ENCODE data around the gene COL4A3. TPM values are rescaled to one million over a fixed set of nuclear protein-coding genes. Genes with fewer than 3 reads are reported as not detected.

The COL4A3 gene
- polyA plus RNA-seq, 6 donors from 2014 or later = 0.07 to 0.77 (median 0.23) TPM; not detected in 1

- H3K27me3 Mint-ChIP-seq = peaks cover 9 to 15% (median 10%) of the 10 kb centered on the region in 3 donors
- no peaks in the 10 kb centered on the region for H3K4me1 Mint-ChIP-seq
- no peaks in the 10 kb centered on the region for H3K9me3 Mint-ChIP-seq
- ATAC-seq (ENCODE audit: low read depth in 2 of 2) (no peak), DNase-seq (peak; percentile 35)
- no peak overlapping the region for H3K4me3 Mint-ChIP-seq
- H3K27ac Mint-ChIP-seq = peak overlapping the region in 1 of 6 donors; percentile 14
- H3K36me3 Mint-ChIP-seq = no peaks in the 10 kb centered on the region
Measured at GRCh38 chr2:227238238-227239237, 74.1 kb downstream of the COL4A3 start.

GRCh38 chr2:227241005-227241404, 76.6 kb downstream of the COL4A3 start:
- Mint-ChIP-seq H3K27ac (no peak overlapping the region), H3K27me3 (peaks cover 9 to 10% (median 9%) of the 10 kb centered on the region in 3 donors), H3K9me3 (no peaks in the 10 kb centered on the region), H3K4me1 (no peaks in the 10 kb centered on the region), H3K4me3 (no peak overlapping the region), H3K36me3 (no peaks in the 10 kb centered on the region)
- DNase-seq = no peak
- no peak for ATAC-seq (ENCODE audit: low read depth in 2 of 2)

GRCh38 chr2:227248876-227249275, 84.5 kb downstream of the COL4A3 start:
- Mint-ChIP-seq H3K9me3 (peaks cover 0 to 3% (median 0%) of the 10 kb centered on the region in 7 donors), H3K27me3 (peaks cover 0 to 9% (median 7%) of the 10 kb centered on the region in 3 donors), H3K36me3 (peaks cover 0 to 7% of the 10 kb centered on the region in 2 donors), H3K4me3 (no peak overlapping the region), H3K27ac (no peak overlapping the region), H3K4me1 (no peaks in the 10 kb centered on the region)
- ATAC-seq (ENCODE audit: low read depth in 2 of 2) = no peak
- DNase-seq = no peak

GRCh38 chr2:227252831-227253230, 88.4 kb downstream of the COL4A3 start:
- peaks cover 0 to 3% of the 10 kb centered on the region in 2 donors for H3K36me3 Mint-ChIP-seq
- peaks cover 0 to 5% (median 0%) of the 10 kb centered on the region in 3 donors for H3K27me3 Mint-ChIP-seq
- H3K4me1 Mint-ChIP-seq = no peaks in the 10 kb centered on the region
- H3K4me3 Mint-ChIP-seq = no peak overlapping the region
- H3K9me3 Mint-ChIP-seq = peaks cover 0 to 3% (median 0%) of the 10 kb centered on the region in 7 donors
- no peak overlapping the region for H3K27ac Mint-ChIP-seq
- DNase-seq (no peak), ATAC-seq (ENCODE audit: low read depth in 2 of 2) (no peak)

GRCh38 chr2:227256605-227257004, 92.2 kb downstream of the COL4A3 start:
- DNase-seq (no peak), ATAC-seq (ENCODE audit: low read depth in 2 of 2) (no peak)
- Mint-ChIP-seq H3K36me3 (peaks cover 0 to 3% of the 10 kb centered on the region in 2 donors), H3K4me3 (no peak overlapping the region), H3K9me3 (no peaks in the 10 kb centered on the region), H3K4me1 (no peaks in the 10 kb centered on the region), H3K27me3 (peaks cover 0 to 5% (median 0%) of the 10 kb centered on the region in 3 donors), H3K27ac (no peak overlapping the region)

GRCh38 chr2:227257820-227258219, 93.4 kb downstream of the COL4A3 start:
- Mint-ChIP-seq H3K4me3 (no peak overlapping the region), H3K36me3 (peaks cover 0 to 3% of the 10 kb centered on the region in 2 donors), H3K27me3 (peaks cover 0 to 5% (median 0%) of the 10 kb centered on the region in 3 donors), H3K4me1 (no peaks in the 10 kb centered on the region), H3K9me3 (no peaks in the 10 kb centered on the region), H3K27ac (no peak overlapping the region)
- DNase-seq = no peak
- no peak for ATAC-seq (ENCODE audit: low read depth in 2 of 2)

- Mint-ChIP-seq H3K36me3 (peaks cover 0 to under 1% of the 10 kb centered on the region in 2 donors), H3K27ac (no peak overlapping the region), H3K4me3 (no peak overlapping the region), H3K27me3 (peaks cover 0 to 1% (median 0%) of the 10 kb centered on the region in 3 donors), H3K9me3 (no peaks in the 10 kb centered on the region), H3K4me1 (no peaks in the 10 kb centered on the region)
- ATAC-seq (ENCODE audit: low read depth in 2 of 2) = no peak
- DNase-seq = no peak
Measured at GRCh38 chr2:227260041-227260440, 95.6 kb downstream of the COL4A3 start.

GRCh38 chr2:227267410-227268115, 103.1 kb downstream of the COL4A3 start:
- Mint-ChIP-seq H3K9me3 (no peaks in the 10 kb centered on the region), H3K36me3 (no peaks in the 10 kb centered on the region), H3K4me1 (no peaks in the 10 kb centered on the region), H3K27ac (no peak overlapping the region), H3K27me3 (no peaks in the 10 kb centered on the region), H3K4me3 (no peak overlapping the region)
- DNase-seq (no peak), ATAC-seq (ENCODE audit: low read depth in 2 of 2) (no peak)

GRCh38 chr2:227280895-227281294, 116.5 kb downstream of the COL4A3 start:
- H3K4me1 Mint-ChIP-seq = no peaks in the 10 kb centered on the region
- H3K4me3 Mint-ChIP-seq = no peak overlapping the region
- H3K36me3 Mint-ChIP-seq = peaks cover 10 to 15% of the 10 kb centered on the region in 2 donors
- H3K9me3 Mint-ChIP-seq = peaks cover 5 to 20% (median 8%) of the 10 kb centered on the region in 7 donors
- DNase-seq = no peak
- H3K27ac Mint-ChIP-seq = no peak overlapping the region
- ATAC-seq (ENCODE audit: low read depth in 2 of 2) = no peak
- H3K27me3 Mint-ChIP-seq = peaks cover 0 to 5% (median 0%) of the 10 kb centered on the region in 3 donors

GRCh38 chr2:227285741-227286236, 121.4 kb downstream of the COL4A3 start:
- Mint-ChIP-seq H3K27ac (no peak overlapping the region), H3K27me3 (peaks cover 0 to 5% (median 0%) of the 10 kb centered on the region in 3 donors), H3K36me3 (peaks cover 10 to 15% of the 10 kb centered on the region in 2 donors), H3K4me1 (no peaks in the 10 kb centered on the region), H3K9me3 (peaks cover 5 to 20% (median 6%) of the 10 kb centered on the region in 7 donors), H3K4me3 (no peak overlapping the region)
- no peak for ATAC-seq (ENCODE audit: low read depth in 2 of 2)
- DNase-seq = no peak

GRCh38 chr2:227287771-227288170, 123.3 kb downstream of the COL4A3 start:
- H3K27me3 Mint-ChIP-seq = no peaks in the 10 kb centered on the region
- DNase-seq (no peak), ATAC-seq (ENCODE audit: low read depth in 2 of 2) (no peak)
- no peak overlapping the region for H3K4me3 Mint-ChIP-seq
- H3K27ac Mint-ChIP-seq = peak overlapping the region in 1 of 6 donors; percentile 21
- H3K36me3 Mint-ChIP-seq = peaks cover 3 to 5% of the 10 kb centered on the region in 2 donors
- no peaks in the 10 kb centered on the region for H3K4me1 Mint-ChIP-seq
- H3K9me3 Mint-ChIP-seq = peaks cover 2 to 11% (median 4%) of the 10 kb centered on the region in 7 donors

GRCh38 chr2:227292314-227292713, 127.9 kb downstream of the COL4A3 start:
- DNase-seq = no peak
- ATAC-seq (ENCODE audit: low read depth in 2 of 2) = no peak
- Mint-ChIP-seq H3K4me3 (no peak overlapping the region), H3K36me3 (no peaks in the 10 kb centered on the region), H3K27ac (no peak overlapping the region), H3K27me3 (no peaks in the 10 kb centered on the region), H3K4me1 (no peaks in the 10 kb centered on the region), H3K9me3 (no peaks in the 10 kb centered on the region)

GRCh38 chr2:227293531-227293930, 129.1 kb downstream of the COL4A3 start:
- Mint-ChIP-seq H3K4me3 (no peak overlapping the region), H3K27ac (no peak overlapping the region), H3K9me3 (no peaks in the 10 kb centered on the region), H3K27me3 (no peaks in the 10 kb centered on the region), H3K4me1 (no peaks in the 10 kb centered on the region), H3K36me3 (no peaks in the 10 kb centered on the region)
- DNase-seq (no peak), ATAC-seq (ENCODE audit: low read depth in 2 of 2) (no peak)

Data from naive B cell (primary cell).